GM12878 (cell line): ENCODE data around the gene CXXC5.

Source experiments
- CHD2 ChIP-seq: IDR thresholded peaks from 2 replicates; pipeline ENCODE4 v1.6.1; 2011; ENCODE audit warnings: low read depth, low read length, improper control_type of control experiment, borderline replicate concordance
- CHD4 ChIP-seq: fragments of 200-600 bp; sonication (generic); IDR thresholded peaks from 2 replicates; pipeline ENCODE4 v1.6.1; 2016; ENCODE audit warnings: mild to moderate bottlenecking
- EZH2 ChIP-seq: IDR thresholded peaks from 2 replicates; pipeline ENCODE4 v1.6.1; 2012; ENCODE audit warnings: low read depth, mild to moderate bottlenecking, control low read depth, inconsistent platforms, low read length, borderline replicate concordance; ENCODE audit not compliant: control insufficient read depth
- NFYB ChIP-seq: IDR thresholded peaks from 2 replicates; pipeline ENCODE4 v1.6.1; 2011; ENCODE audit warnings: low read depth, mild to moderate bottlenecking, low read length, improper control_type of control experiment, moderate library complexity; ENCODE audit not compliant: insufficient read depth
- POLR2A ChIP-seq: IDR thresholded peaks from 2 replicates; pipeline ENCODE4 v1.6.1; 2011; ENCODE audit warnings: low read depth, mild to moderate bottlenecking, low read length
- POLR2AphosphoS5 ChIP-seq: IDR thresholded peaks from 2 replicates; pipeline ENCODE4 v1.6.1; 2011; ENCODE audit warnings: mild to moderate bottlenecking, low read length, inconsistent platforms
- SUZ12 ChIP-seq: fragments of 200-600 bp; sonication (generic); IDR thresholded peaks from one replicate; pipeline ENCODE4 v1.6.1; 2018; ENCODE audit warnings: antibody characterized with exemption, mild to moderate bottlenecking; ENCODE audit not compliant: unreplicated experiment
- TAF1 ChIP-seq: IDR thresholded peaks from 2 replicates; pipeline ENCODE4 v1.6.1; 2011; ENCODE audit warnings: mild to moderate bottlenecking, low read depth, low read length, borderline replicate concordance
- TF ChIP-seq, protein P1 (sequence below), 3 experiments: IDR thresholded peaks in 2 of 3; conservative IDR thresholded peaks in 1 of 3; 2 replicates each; pipeline ENCODE4 v1.5.1; 2011; ENCODE audit warnings: low read depth in 3 of 3, low read length in 3 of 3, mild to moderate bottlenecking in 3 of 3, control low read depth in 2 of 3, moderate library complexity in 2 of 3, inconsistent platforms in 1 of 3, mixed read lengths in 1 of 3; ENCODE audit not compliant: control insufficient read depth in 2 of 3, insufficient read depth in 1 of 3; ENCODE audit errors: extremely low read depth in 1 of 3
- TF ChIP-seq, protein P2 (sequence below): IDR thresholded peaks from 2 replicates; pipeline ENCODE4 v1.6.1; 2012; ENCODE audit warnings: low read depth, low read length, improper control_type of control experiment
- TF ChIP-seq, protein P3 (sequence below): fragments of 450-650 bp; IDR thresholded peaks from 2 replicates; pipeline ENCODE4 v1.6.1; 2017; ENCODE audit warnings: borderline replicate concordance

DNA sequence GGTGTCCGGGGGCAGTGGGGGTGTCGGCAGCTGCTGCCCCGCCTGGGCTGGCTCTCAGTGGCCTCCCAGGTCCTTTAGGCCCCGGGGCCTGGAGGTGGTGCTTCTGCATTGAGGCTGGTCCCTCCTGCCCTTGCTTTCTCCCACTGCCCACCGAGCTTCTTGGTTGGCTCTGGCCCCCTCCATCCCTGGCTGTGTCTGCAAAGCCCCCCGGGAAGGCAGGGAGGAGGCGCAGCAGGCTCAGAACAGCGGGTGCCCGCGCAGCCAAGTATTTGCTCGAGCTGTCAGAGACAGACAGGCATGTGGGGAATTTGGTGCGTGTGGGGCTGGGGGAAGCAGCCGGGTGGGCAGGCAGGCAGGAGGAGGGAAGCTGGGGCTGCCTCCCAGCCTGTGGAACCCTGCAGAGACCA lies 11.5 kb downstream of the CXXC5 start:
- TF ChIP-seq POLR2A = peak; percentile 24; the same call in 1 of the 2 replicates
- TF ChIP-seq CHD4 = no peak
- TF ChIP-seq, protein P1, sequence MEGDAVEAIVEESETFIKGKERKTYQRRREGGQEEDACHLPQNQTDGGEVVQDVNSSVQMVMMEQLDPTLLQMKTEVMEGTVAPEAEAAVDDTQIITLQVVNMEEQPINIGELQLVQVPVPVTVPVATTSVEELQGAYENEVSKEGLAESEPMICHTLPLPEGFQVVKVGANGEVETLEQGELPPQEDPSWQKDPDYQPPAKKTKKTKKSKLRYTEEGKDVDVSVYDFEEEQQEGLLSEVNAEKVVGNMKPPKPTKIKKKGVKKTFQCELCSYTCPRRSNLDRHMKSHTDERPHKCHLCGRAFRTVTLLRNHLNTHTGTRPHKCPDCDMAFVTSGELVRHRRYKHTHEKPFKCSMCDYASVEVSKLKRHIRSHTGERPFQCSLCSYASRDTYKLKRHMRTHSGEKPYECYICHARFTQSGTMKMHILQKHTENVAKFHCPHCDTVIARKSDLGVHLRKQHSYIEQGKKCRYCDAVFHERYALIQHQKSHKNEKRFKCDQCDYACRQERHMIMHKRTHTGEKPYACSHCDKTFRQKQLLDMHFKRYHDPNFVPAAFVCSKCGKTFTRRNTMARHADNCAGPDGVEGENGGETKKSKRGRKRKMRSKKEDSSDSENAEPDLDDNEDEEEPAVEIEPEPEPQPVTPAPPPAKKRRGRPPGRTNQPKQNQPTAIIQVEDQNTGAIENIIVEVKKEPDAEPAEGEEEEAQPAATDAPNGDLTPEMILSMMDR (IDR thresholded peaks at IDR 0.05 in 2 of 3, conservative IDR thresholded peaks at IDR 0.05 in 1 of 3; ENCODE audit: control insufficient read depth in 2 of 3, extremely low read depth in 1 of 3, insufficient read depth in 1 of 3, low read depth in 3 of 3, low read length in 3 of 3) = no peak
- TF ChIP-seq, protein P2, sequence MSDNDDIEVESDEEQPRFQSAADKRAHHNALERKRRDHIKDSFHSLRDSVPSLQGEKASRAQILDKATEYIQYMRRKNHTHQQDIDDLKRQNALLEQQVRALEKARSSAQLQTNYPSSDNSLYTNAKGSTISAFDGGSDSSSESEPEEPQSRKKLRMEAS = no peak
- no peak for TF ChIP-seq EZH2
- TF ChIP-seq CHD2 = no peak
- TF ChIP-seq, protein P3, sequence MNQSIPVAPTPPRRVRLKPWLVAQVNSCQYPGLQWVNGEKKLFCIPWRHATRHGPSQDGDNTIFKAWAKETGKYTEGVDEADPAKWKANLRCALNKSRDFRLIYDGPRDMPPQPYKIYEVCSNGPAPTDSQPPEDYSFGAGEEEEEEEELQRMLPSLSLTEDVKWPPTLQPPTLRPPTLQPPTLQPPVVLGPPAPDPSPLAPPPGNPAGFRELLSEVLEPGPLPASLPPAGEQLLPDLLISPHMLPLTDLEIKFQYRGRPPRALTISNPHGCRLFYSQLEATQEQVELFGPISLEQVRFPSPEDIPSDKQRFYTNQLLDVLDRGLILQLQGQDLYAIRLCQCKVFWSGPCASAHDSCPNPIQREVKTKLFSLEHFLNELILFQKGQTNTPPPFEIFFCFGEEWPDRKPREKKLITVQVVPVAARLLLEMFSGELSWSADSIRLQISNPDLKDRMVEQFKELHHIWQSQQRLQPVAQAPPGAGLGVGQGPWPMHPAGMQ = no peak
- 0 out of 2 replicates have a peak, but pooled peaks have one; percentile 41 for TF ChIP-seq POLR2AphosphoS5
- no peak for TF ChIP-seq NFYB
- no peak for TF ChIP-seq TAF1
- no peak for TF ChIP-seq SUZ12
